Activated CD4-positive, alpha-beta T cell treated with anti-CD3 and anti-CD28 coated beads, Interleukin-10, Interleukin-2, amounts not matched to agents 100 ng/mL and 50 ng/mL, durations not matched to agents 16 hours and 8 hours (primary cell): ENCODE data around the gene TP53BP2.

ENCODE experiments used
- DNase-seq: peaks from one replicate; pipeline ENCODE4 v3.0.0-alpha.2; 2020

Gene TP53BP2

GRCh38 chr1:223788746-223789415 lies 56.9 kb downstream of the TP53BP2 start:
- no peak for DNase-seq

DNA sequence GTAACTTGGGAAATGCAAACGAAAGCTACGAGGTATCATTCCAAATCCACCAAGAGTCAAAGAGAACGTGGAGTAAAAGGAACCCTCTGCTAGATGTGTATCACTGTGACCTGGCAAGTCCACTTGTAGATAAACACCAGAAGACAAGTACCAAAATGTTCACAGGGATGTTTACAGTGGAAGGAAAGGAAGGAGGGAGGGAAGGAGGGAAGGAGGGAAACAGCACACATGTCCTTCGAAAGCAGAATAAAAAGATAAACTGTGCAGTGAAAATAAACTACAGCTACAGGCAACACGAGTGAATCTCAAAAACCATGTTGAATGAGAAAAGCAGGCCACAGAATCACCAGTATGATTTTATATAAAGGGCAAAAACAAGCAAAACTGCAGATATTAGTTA lies 59.9 kb downstream of the TP53BP2 start:
- no peak for DNase-seq

- no peak for DNase-seq
Measured at GRCh38 chr1:223784541-223784940, 61.2 kb downstream of the TP53BP2 start.

- no peak for DNase-seq
Measured at GRCh38 chr1:223783676-223784075, 62.1 kb downstream of the TP53BP2 start.

DNA sequence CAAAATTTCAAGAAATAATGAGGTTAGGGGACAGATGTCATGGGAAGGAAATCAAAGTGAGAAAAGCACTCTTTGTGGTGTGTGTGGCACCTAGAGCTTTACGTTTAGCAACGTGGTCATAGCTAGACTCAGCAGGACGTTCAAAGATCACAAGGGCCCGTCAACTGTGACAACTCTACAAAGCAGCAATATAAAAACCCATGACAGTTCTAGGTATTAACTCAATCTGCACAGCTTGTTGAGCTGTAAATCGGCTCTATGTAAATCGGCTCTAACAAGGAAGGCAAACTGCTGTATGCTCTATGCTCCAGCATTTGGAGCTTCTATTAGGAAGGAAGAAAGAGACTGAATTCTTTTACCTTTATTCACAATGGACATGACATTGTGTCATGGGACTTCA lies 64.8 kb downstream of the TP53BP2 start:
- DNase-seq: no peak

- DNase-seq: no peak
Measured at GRCh38 chr1:223780318-223780717, 65.4 kb downstream of the TP53BP2 start.

DNA sequence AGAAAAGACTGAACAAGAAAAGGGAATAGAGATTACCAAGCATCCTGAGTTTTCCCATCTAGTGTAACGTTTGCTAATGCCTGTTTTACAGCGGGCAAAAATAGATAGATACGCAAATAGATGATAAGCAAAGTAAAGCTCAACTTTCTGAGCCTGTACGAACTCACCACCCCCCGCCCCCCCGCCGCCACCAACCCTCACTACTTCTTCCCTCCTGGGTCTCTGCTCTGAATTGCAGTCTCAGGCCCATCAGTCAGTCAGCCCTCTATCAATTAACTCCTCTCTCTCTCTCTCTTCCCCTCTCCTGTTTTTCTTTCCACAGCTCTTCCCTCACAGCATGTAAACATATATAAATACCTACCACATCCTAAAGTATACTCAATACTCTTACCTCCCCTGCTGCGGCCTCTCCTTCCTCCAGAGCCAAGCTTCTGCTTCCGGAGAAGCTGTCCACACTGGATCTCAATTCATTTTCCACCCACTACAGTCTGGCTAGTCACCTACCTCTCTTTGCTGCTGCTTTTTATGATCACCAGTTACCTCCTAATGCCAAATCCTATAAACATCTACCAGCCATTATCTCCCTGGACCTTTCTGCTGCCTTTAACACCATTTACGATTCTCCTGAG lies 68.8 kb downstream of the TP53BP2 start:
- no peak for DNase-seq

DNA sequence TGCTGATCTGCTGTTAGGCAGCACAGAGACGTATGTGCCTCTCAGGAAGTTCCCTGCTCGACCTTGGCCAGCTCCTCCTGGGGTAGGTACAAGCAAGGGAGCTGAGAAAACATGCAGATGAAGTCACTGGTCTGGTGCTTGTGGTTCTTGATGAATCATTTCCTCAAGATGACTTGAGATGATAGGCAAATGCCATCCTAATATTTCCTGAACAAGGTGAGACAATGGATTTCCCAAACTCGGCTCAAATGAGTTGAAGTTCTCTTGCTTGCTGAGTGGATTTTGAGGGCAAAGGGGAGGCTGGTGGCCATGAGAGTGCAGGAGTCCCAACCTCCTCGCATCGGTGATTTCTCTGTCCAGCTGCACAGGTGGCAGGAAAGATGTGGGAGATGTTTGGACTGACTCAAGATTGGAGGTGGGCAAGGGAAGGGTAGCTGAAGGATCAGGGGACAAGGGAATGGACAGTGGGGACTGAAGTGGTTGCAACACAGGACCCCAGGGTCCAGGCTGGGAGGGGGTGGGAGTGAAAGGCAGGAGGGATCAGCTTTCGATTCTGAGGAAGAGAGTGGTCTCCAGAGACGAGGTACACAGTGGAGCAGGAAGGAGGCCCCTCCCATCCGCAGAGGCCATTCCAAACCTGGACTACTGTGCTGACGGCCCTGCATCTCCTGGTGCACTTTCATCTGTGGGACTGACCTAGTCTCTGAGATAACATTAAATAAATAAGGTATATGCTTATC lies 69.5 kb downstream of the TP53BP2 start:
- DNase-seq: peak; percentile 83

DNA sequence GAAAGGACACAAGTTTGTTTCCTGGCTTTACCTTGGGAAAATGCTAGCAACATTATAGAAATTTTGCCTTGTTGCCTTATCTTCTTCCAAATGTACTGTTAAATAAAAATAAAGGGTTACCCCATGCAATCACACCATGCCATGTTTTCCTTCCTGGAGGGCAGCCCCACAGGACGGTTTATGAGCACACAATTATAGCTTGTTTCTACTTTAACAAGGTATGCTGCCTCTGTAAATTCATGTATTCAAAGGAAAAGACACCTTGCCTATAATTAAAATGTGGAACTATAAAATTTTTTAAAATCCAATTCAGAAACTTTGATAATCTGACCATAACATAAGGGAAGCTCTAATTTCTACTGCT lies 70.1 kb downstream of the TP53BP2 start:
- DNase-seq: no peak

DNA sequence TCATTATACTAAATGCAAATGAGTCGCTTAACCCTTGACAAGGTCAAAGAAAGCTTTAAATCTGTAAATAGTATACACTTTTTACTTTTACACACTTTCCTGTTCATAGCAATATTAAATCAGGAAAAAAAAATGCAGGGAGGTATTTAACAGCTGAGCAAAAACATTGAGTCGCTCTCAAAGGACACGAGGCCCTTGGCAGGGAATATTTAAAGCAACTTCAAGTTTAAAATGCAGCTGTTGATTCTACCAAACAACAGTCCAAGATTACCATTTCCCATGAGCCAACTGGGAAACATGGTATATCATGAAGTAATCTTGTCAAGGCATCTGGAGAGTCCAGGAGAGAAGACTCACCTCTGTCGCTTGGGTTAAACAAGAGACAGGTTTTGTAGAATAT lies 70.7 kb downstream of the TP53BP2 start:
- no peak for DNase-seq

- no peak for DNase-seq
Measured at GRCh38 chr1:223774134-223774814, 71.5 kb downstream of the TP53BP2 start.

DNA sequence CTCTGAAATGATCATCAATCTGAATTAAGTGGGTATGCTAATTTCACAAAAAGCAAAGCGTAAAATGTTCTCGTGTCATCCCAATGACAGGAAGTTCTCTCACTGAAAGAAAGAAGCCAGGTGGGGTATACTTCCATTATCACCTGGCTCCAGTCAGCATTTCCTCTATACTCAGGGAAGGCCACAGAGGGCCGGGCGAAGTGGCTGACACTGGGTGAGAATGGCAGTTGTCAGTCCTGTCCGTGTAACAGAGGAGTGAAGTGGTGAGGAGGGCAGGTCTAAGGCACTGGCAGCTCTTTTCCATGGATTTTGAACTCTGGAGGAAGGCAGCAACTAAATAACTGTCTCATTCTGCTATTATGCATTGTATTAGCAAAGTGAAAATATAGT lies 73.0 kb downstream of the TP53BP2 start:
- no peak for DNase-seq

DNA sequence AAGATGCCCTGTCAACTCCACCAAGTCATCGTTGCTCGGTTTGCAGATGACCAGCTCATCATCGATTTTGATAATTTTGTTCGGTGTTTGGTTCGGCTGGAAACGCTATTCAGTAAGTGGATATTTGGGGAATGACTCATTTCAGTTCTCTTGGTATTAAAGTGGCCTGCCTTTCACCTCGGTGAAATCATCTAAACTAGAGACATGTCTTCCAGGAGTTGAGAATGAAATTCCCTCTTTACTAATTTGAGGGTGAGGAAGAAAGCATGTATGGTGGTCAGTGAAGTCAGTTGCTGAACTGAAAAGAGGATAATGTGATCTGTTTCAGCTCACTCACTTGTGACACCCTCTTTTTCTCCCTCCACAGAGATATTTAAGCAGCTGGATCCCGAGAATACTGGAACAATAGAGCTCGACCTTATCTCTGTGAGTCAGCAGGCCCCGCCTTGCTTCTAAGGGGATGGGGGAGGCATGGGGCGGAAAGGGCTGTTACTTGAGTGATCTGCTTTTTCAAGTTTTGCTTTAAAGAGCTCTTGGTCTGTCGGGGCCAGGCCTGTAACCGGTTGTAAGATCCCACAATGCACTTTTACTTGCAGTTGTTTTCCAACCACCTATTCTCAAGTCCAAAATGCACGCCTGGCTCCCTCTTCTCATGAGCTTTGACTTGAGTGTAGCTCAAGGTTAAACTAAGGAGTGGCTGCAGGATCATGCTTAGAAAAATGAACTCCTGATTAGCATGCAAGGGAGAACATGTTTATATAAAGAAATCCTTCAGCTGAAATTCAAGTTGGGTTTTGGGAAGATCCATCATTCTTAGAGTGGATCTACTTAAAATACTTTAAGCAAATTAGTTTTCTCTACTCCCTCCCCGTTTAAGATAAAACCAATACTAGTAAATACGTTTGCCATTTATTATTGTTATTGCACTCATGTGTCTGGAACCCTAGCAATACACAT lies 73.7 kb downstream of the TP53BP2 start:
- DNase-seq: peak; percentile 66

DNA sequence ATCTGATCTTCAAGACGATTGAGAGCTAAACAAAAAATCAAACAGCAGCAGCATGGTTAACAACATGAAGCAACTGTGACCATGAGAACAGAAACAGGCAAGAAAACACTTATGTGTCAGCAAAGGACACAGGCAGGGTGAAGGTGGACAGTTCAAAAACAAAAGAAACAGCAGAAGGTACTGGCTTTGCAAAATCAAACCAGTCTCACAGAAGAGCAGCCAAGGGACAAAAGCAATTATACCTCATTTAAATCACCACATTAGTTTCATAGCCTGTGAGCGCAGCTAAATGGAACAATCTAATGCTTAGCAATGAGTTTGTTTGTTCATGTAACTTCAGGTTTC lies 74.3 kb downstream of the TP53BP2 start:
- no peak for DNase-seq

DNA sequence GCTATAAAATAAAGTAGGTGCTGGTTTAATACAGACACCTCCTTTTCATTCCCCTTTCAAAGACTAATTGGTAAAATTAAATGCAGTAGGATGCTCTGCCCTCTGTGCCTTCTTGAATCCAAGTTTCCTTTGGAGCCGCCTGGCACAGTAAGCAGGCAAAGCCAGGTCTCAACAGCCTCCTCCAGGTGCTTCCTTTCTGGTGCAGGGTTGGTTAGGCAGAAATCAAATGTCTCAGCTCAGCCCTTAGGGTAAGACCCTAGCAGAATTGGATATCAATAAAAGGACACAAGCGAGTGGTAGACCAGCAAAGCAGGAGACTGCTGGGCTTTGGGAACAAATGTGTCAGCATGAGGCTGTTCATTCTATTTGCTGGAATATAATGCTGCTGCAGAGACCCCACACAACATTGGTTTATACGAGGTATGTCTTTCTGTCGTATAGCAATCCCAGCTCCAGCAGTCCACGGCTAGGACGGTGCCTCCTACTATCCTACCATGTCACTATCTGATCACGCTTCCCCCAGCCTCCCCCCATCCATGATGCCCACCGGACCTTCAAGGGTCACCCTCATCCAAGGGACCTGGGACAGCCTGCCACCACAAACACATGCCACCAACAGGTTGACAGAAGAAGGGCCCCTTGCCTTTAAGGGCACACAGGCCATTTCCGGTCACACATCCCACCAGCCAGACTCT lies 75.0 kb downstream of the TP53BP2 start:
- no peak for DNase-seq

DNA sequence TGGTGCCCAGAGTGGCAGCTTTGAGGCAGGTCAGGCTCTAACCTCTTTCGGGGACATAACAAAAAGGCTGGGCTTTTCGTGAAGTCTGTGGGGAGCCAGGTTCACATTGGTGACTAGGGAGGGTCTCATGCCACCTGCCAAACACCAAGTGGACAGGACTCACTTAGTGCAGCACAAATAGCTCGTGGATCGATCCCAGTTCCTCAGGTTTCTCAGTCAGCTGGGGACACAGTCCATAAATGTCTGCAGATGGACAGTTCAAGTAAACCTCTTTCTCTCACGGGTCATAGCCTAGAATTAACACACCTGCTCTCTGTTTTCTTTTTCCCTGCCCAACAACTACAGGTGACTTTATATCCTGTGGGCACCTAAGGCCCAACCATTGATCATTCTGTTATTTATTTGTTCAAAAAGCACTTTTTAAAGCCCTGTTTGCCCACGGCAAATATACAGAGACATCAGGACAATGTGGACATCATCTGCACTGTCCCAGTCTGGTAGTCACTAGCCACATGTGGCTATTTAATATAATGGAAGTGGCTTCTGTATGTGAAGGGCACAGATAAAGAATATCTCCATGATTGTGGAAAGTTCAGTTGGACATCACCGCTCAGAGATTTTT lies 79.9 kb downstream of the TP53BP2 start:
- no peak for DNase-seq

- DNase-seq: no peak
Measured at GRCh38 chr1:223765036-223765718, 80.6 kb downstream of the TP53BP2 start.

DNA sequence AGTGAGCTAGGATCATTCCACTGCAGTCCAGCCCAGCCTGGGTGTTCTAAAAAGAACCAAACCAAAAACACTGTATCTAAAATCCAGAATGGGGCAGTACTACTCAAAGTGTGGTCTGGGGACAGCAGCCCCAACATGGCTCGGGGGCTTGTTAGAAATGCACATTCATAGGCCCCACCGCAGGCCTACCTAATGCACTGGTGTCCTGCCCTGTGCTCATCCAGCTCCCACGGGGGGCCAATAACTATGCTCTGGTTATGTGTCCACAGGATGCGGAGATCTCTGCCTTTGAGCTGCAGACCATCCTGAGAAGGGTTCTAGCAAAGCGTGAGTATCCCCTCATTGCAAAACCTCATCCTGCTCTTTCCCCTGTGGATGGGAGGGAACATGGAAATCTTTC lies 81.9 kb downstream of the TP53BP2 start:
- no peak for DNase-seq

DNA sequence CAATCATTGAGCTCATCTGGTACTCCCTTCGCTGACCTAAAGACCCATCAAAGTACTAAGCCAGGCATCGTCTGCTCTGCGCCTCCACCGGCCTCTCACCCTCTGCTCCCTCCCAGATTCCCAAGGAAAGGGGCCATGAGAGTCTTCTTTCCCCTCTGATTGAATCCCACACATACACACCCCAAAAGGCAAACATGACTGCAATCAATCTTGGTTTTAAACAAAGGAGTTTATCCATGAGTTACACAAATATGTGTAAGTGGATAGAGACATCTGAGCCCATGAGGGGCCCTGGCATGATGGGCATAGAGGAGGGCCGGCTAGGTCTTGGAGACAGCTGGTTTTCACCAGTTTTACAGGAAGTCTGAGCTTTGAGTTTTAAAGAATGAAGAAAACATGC lies 82.5 kb downstream of the TP53BP2 start:
- DNase-seq: no peak

DNA sequence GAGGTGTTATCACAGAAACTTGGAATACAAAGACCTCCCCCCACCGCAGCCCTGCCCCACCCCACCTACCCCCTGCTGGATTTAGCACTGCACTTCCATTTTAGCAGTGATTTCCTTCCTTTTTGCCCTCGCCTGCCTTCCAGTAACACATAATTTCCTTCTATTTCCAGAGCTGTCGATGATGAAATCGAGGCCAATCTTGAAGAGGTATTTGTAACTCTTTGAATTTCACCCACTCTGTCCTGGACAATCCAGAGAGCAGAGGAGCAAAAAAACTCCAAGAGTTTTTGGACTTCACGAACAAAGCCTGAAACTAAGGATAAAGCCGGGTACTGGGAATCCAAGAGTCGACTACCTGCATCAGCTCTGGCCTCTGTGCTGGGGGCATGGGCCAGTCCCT lies 84.3 kb downstream of the TP53BP2 start:
- no peak for DNase-seq

DNA sequence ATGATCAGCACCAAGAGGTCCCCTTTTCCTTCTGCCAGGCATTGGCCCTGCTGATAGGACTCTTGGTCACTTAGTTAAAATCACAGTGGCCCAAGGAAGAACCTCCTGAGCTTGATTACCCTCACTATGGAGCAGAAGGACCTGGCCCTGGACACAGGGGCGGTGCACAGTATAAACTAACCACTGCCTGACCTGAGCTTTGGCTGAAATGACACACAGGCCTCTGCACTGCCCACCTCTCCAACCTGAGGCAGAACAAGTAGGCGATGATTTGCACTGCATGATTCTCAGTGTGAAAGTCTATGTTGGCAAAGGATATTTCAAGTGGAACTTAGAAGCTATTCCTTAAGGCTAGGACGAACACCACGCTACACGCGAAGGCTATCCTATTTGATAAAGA lies 84.9 kb downstream of the TP53BP2 start:
- DNase-seq: no peak
